GM12878 (cell line): ENCODE measurements around the gene RHEB. TPM values are rescaled to one million over a fixed set of nuclear protein-coding genes. Genes with fewer than 3 reads are reported as not detected.

Experiments
- ATAC-seq: fragments of 200-7000 bp; cut with Tn5 transposase; 3 replicates; pipeline ENCODE4 v1.9.1; 2020; ENCODE audit warnings: mild to moderate bottlenecking, moderate library complexity
- BruUV-seq: library from RNA; stranded (reverse); fragments of 400-500 nt; replicated peaks from 2 replicates; lab custom pipeline; 2021; lab: Mats Ljungman, UMichigan
- CTCF ChIA-PET: fragments of 300-600 bp; sonication (Branson Sonifier 250); formaldehyde crosslinking; extraction: SDS; loops from one replicate; lab custom pipeline; 2021; ENCODE audit warnings: inconsistent platforms; lab: Yijun Ruan, JAX
- POLR2A ChIA-PET: fragments of 350-600 bp; formaldehyde crosslinking; extraction: SDS; loops from one replicate; lab custom pipeline; 2021; ENCODE audit warnings: inconsistent platforms; lab: Charles Lee
- RAD21 ChIA-PET: fragments of 300-600 bp; sonication (Branson Sonifier 250); formaldehyde crosslinking; loops from one replicate; lab custom pipeline; 2023; ENCODE audit warnings: antibody characterized with exemption; ENCODE audit not compliant: unreplicated experiment; lab: Charles Lee
- SMC1A ChIA-PET: fragments of 300-600 bp; sonication (Branson Sonifier 250); formaldehyde crosslinking; loops from one replicate; lab custom pipeline; 2023; ENCODE audit not compliant: unreplicated experiment, uncharacterized antibody; lab: Charles Lee
- DNase-seq: peaks from one replicate; pipeline ENCODE4 v3.0.0-alpha.2; 2011; ENCODE audit warnings: low read depth, low spot score
- FAIRE-seq: peaks from 3 replicates; lab custom pipeline; 2011; peaks lifted over from hg19 to GRCh38; lab: Jason Lieb, UNC
- H2AFZ ChIP-seq: 2 replicates; pipeline ENCODE4 v1.6.0; 2011; ENCODE audit warnings: low read depth, low read length, control low read depth; ENCODE audit not compliant: control insufficient read depth
- H3K27ac ChIP-seq: 2 replicates; pipeline ENCODE4 v1.5.1; 2011; ENCODE audit warnings: control low read depth; ENCODE audit not compliant: control insufficient read depth, insufficient read depth
- H3K27me3 ChIP-seq, 2 experiments: replicated peaks in 1 of 2; 2 replicates each; pipeline versions ENCODE4 v1.6.0 to v1.6.1; 2011; ENCODE audit warnings: low read length in 1 of 2; ENCODE audit not compliant: control insufficient read depth in 2 of 2, insufficient read depth in 2 of 2
- H3K36me3 ChIP-seq, 2 experiments: 2 replicates each; pipeline ENCODE4 v1.5.1; 2011; ENCODE audit warnings: low read length in 1 of 2; ENCODE audit not compliant: control insufficient read depth in 2 of 2, insufficient read depth in 2 of 2
- H3K4me1 ChIP-seq: 2 replicates; pipeline ENCODE4 v1.6.1; 2011; ENCODE audit warnings: mild to moderate bottlenecking, low read length, moderate library complexity, mixed read lengths; ENCODE audit not compliant: control insufficient read depth, insufficient read depth
- H3K4me2 ChIP-seq: 2 replicates; pipeline ENCODE4 v1.6.0; 2011; ENCODE audit warnings: control low read depth; ENCODE audit not compliant: control insufficient read depth, insufficient read depth
- H3K4me3 ChIP-seq: fragments of 200-600 bp; sonication (generic); 2 replicates; pipeline ENCODE4 v1.5.1; 2016
- H3K79me2 ChIP-seq: 2 replicates; pipeline ENCODE4 v1.6.0; 2011; ENCODE audit warnings: low read length; ENCODE audit not compliant: control insufficient read depth, insufficient read depth
- H3K9ac ChIP-seq: 2 replicates; pipeline ENCODE4 v1.8.0; 2011; ENCODE audit warnings: low read length, control low read depth, mixed read lengths; ENCODE audit not compliant: control insufficient read depth, insufficient read depth
- H3K9me3 ChIP-seq: replicated peaks from 3 replicates; pipeline ENCODE4 v1.5.1; 2011; ENCODE audit warnings: mild to moderate bottlenecking, low read length; ENCODE audit not compliant: control insufficient read depth, insufficient read depth
- H4K20me1 ChIP-seq: 2 replicates; pipeline ENCODE4 v1.6.0; 2011; ENCODE audit not compliant: control insufficient read depth, insufficient read depth
- CEBPB ChIP-seq, 2 experiments: fragments of 150-350 bp in 1 of 2; IDR thresholded peaks; 2 replicates each; pipeline ENCODE4 v1.6.1; 2012 to 2014; ENCODE audit warnings: low read depth in 2 of 2, low read length in 2 of 2, borderline replicate concordance in 1 of 2, inconsistent platforms in 1 of 2
- HCFC1 ChIP-seq: fragments of 150-350 bp; IDR thresholded peaks from 2 replicates; pipeline ENCODE4 v1.6.1; 2014; ENCODE audit warnings: low read length
- POLR2AphosphoS2 ChIP-seq: IDR thresholded peaks from 2 replicates; pipeline ENCODE4 v1.6.1; 2011; ENCODE audit warnings: low read depth, mild to moderate bottlenecking, low read length, improper control_type of control experiment, moderate library complexity
- RB1 ChIP-seq: fragments of 450-650 bp; formaldehyde crosslinking; IDR thresholded peaks from 2 replicates; pipeline ENCODE4 v1.6.1; 2017; ENCODE audit warnings: mild to moderate bottlenecking, borderline replicate concordance
- RUNX3 ChIP-seq: IDR thresholded peaks from 2 replicates; pipeline ENCODE4 v1.6.1; 2012; ENCODE audit warnings: low read length, inconsistent platforms
- ZNF207 ChIP-seq: fragments of 450-650 bp; IDR thresholded peaks from 2 replicates; pipeline ENCODE4 v1.6.1; 2014; ENCODE audit warnings: antibody characterized with exemption, mild to moderate bottlenecking, borderline replicate concordance
- WGBS: methylation state at CpG from one replicate; pipeline ENCODE4 v1.1.6; 2016; ENCODE audit warnings: low lambda C conversion rate; ENCODE audit not compliant: insufficient replicate concordance, insufficient coverage; ENCODE audit errors: missing lambda C conversion rate; 5-methylcytosine and 5-hydroxymethylcytosine counted together
- in situ Hi-C: fragments of 300-500 bp; cut with MboI; formaldehyde crosslinking; loops from 9 replicates; pipeline ENCODE4 v1.14.3; 2018; ENCODE audit warnings: mixed read lengths
- intact Hi-C: fragments of 100-400 bp; cut with micrococcal nuclease; formaldehyde crosslinking; loops from one replicate; pipeline ENCODE4 v1.14.2; 2022; ENCODE audit not compliant: unreplicated experiment
- polyA plus RNA-seq, 11 experiments: library from polyadenylated mRNA; depleted of rRNA in 4 of 11; unstranded in 6 of 11; stranded (reverse) in 5 of 11; fragments of >200 nt; fragmentation: Nextera tagmentation in 4 of 11; fragmentation: Illumina TruSeq in 1 of 11; extraction: Ambion mirVana in 4 of 11; extraction: Trizol in 1 of 11; gene quantifications; 1 replicate in 1 of 11; 2 replicates in 10 of 11; pipeline versions ENCODE4 v1.2.1 to v1.2.3, GENCODE V29; 2011 to 2016; ENCODE audit warnings: inconsistent platforms in 2 of 11, missing spikeins in 2 of 11, low read depth in 1 of 11
- total RNA-seq, 4 experiments: library from RNA; depleted of rRNA in 3 of 4; stranded (reverse); fragments of >200 nt in 3 of 4; fragmentation: Illumina TruSeq in 1 of 4; extraction: Trizol in 1 of 4; gene quantifications; 2 replicates each; pipeline versions ENCODE4 v1.2.1 to v1.2.3, GENCODE V29; 2013 to 2021
- TF ChIP-seq, protein P1 (sequence below): fragments of 150-350 bp; IDR thresholded peaks from 2 replicates; pipeline ENCODE4 v1.6.1; 2014; ENCODE audit warnings: mild to moderate bottlenecking, low read depth, low read length
- TF ChIP-seq, protein P2 (sequence below): fragments of 450-650 bp; IDR thresholded peaks from 2 replicates; pipeline ENCODE4 v1.6.1; 2016; ENCODE audit warnings: mild to moderate bottlenecking
- TF ChIP-seq, protein P3 (sequence below): fragments of 450-650 bp; formaldehyde crosslinking; IDR thresholded peaks from 2 replicates; pipeline ENCODE4 v1.5.0; 2022; ENCODE audit warnings: mild to moderate bottlenecking, missing genetic modification characterization

Gene RHEB
- total and polyA plus RNA-seq, 10 of the 15 experiments (the other 5 are each of a cell fraction or from before 2014, with no cell fraction given), result 6.2 to 67.8 (median 38.0) TPM

DNA sequence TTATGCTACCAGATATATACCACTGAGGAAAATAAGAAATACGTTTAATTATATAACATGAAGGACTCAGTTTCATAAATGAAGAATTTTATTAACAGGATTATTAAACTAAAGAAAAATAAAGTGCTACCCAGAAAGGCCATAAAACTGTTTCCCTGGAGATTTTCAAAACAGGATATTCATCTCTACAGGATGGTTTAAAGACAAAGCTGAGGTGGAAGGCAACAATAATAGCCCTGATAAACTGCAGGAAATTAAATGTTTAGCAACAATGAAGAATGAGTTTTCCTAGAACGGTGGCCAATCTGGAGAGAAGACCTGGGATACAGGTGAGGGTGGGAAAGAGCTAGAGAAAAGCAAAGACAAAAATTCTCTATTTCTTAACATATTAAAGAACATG is 11.9 kb downstream of the RHEB start:
- POLR2A ChIA-PET, result interaction anchor here (0.7 to 1.5 kb wide), 2 partner anchors 11 to 14 kb away, joined by 3 to 5 read pairs; no protein-coding TSS in a partner anchor
- peaks cover 0 to 2% of the 10 kb centered on the region in 2 experiments; a peak in 2 of 4 replicates for H3K36me3 ChIP-seq
- no TSS peak for BruUV-seq
- 77% methylated on average over 2 of the region's 2 CpGs for WGBS
- H3K4me3 ChIP-seq, result no peak overlapping the region
- FAIRE-seq (no peak), DNase-seq (no peak), ATAC-seq (no peak)
- H2AFZ ChIP-seq, result no peak overlapping the region
- H3K79me2 ChIP-seq, result peaks cover 98% of the 10 kb centered on the region
- intact Hi-C loops (no loop called here), in situ Hi-C loops (no loop called here)
- H3K27ac ChIP-seq, result no peak overlapping the region
- H3K9ac ChIP-seq, result no peak overlapping the region
- peaks cover 5% of the 10 kb centered on the region; the same call in 2 of the 3 replicates for H3K9me3 ChIP-seq
- RAD21 ChIA-PET, result interaction anchor here (1.0 to 2.1 kb wide), 3 partner anchors 10 to 35 kb away, joined by 5 to 6 read pairs (median 6); partner anchors contain the start of gene RHEB
- H3K4me2 ChIP-seq, result no peak overlapping the region
- H4K20me1 ChIP-seq, result no peaks in the 10 kb centered on the region; the same call in 1 of the 2 replicates
- H3K4me1 ChIP-seq, result peaks cover 2% of the 10 kb centered on the region; the same call in 1 of the 2 replicates
- CTCF ChIA-PET, result interaction anchor here (0.5 to 2.6 kb wide), 7 partner anchors 9 to 59 kb away, joined by 3 to 12 read pairs (median 8); partner anchors contain the start of gene RHEB
- no peaks in the 10 kb centered on the region for H3K27me3 ChIP-seq
- SMC1A ChIA-PET, result interaction anchor here (1.0 to 1.6 kb wide), 2 partner anchors 10 to 17 kb away, joined by 3 to 4 read pairs; no protein-coding TSS in a partner anchor
- TF ChIP-seq POLR2AphosphoS2 (no peak), ZNF207 (no peak), HCFC1 (no peak), CEBPB (IDR thresholded peaks at IDR 0.05; ENCODE audit: borderline replicate concordance in 1 of 2, low read depth in 2 of 2, low read length in 2 of 2) (no peak), RB1 (no peak), RUNX3 (no peak)
- TF ChIP-seq, protein P1, sequence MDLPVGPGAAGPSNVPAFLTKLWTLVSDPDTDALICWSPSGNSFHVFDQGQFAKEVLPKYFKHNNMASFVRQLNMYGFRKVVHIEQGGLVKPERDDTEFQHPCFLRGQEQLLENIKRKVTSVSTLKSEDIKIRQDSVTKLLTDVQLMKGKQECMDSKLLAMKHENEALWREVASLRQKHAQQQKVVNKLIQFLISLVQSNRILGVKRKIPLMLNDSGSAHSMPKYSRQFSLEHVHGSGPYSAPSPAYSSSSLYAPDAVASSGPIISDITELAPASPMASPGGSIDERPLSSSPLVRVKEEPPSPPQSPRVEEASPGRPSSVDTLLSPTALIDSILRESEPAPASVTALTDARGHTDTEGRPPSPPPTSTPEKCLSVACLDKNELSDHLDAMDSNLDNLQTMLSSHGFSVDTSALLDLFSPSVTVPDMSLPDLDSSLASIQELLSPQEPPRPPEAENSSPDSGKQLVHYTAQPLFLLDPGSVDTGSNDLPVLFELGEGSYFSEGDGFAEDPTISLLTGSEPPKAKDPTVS, result no peak
- TF ChIP-seq, protein P2, sequence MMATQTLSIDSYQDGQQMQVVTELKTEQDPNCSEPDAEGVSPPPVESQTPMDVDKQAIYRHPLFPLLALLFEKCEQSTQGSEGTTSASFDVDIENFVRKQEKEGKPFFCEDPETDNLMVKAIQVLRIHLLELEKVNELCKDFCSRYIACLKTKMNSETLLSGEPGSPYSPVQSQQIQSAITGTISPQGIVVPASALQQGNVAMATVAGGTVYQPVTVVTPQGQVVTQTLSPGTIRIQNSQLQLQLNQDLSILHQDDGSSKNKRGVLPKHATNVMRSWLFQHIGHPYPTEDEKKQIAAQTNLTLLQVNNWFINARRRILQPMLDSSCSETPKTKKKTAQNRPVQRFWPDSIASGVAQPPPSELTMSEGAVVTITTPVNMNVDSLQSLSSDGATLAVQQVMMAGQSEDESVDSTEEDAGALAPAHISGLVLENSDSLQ, result no peak
- TF ChIP-seq, protein P3, sequence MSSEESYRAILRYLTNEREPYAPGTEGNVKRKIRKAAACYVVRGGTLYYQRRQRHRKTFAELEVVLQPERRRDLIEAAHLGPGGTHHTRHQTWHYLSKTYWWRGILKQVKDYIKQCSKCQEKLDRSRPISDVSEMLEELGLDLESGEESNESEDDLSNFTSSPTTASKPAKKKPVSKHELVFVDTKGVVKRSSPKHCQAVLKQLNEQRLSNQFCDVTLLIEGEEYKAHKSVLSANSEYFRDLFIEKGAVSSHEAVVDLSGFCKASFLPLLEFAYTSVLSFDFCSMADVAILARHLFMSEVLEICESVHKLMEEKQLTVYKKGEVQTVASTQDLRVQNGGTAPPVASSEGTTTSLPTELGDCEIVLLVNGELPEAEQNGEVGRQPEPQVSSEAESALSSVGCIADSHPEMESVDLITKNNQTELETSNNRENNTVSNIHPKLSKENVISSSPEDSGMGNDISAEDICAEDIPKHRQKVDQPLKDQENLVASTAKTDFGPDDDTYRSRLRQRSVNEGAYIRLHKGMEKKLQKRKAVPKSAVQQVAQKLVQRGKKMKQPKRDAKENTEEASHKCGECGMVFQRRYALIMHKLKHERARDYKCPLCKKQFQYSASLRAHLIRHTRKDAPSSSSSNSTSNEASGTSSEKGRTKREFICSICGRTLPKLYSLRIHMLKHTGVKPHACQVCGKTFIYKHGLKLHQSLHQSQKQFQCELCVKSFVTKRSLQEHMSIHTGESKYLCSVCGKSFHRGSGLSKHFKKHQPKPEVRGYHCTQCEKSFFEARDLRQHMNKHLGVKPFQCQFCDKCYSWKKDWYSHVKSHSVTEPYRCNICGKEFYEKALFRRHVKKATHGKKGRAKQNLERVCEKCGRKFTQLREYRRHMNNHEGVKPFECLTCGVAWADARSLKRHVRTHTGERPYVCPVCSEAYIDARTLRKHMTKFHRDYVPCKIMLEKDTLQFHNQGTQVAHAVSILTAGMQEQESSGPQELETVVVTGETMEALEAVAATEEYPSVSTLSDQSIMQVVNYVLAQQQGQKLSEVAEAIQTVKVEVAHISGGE (CRISPR knock-in tag), result no peak
